SK-N-SH treated with all-trans-retinoic acid at 6 μM for 48 hours (cell line): Measurements from ENCODE around the gene ACTR10.

Experiments used
- ATAC-seq: fragments of 200-7000 bp; cut with Tn5 transposase; 3 replicates; pipeline ENCODE4 v1.9.1; 2020; ENCODE audit warnings: mild to moderate bottlenecking, moderate library complexity
- ARNTL ChIP-seq: fragments of 450-650 bp; formaldehyde crosslinking; IDR thresholded peaks from 2 replicates; pipeline ENCODE4 v1.5.0; 2020; ENCODE audit warnings: low read depth, mild to moderate bottlenecking, moderate library complexity, borderline replicate concordance
- BACH2 ChIP-seq: fragments of 250-450 bp; sonication (Bioruptor Pico); IDR thresholded peaks from 2 replicates; pipeline ENCODE4 v1.9.0; 2021; ENCODE audit warnings: mild to moderate bottlenecking, borderline replicate concordance
- CSDC2 ChIP-seq: fragments of 250-450 bp; sonication (Bioruptor Pico); IDR thresholded peaks from 2 replicates; pipeline ENCODE4 v1.5.0; 2020; ENCODE audit warnings: mild to moderate bottlenecking, moderate library complexity
- ESRRG ChIP-seq: fragments of 250-450 bp; sonication (Bioruptor Pico); IDR thresholded peaks from 2 replicates; pipeline ENCODE4 v1.6.1; 2021; ENCODE audit warnings: mild to moderate bottlenecking
- GLIS3 ChIP-seq: fragments of 250-450 bp; sonication (Bioruptor Pico); IDR thresholded peaks from 2 replicates; pipeline ENCODE4 v1.5.0; 2020; ENCODE audit warnings: mild to moderate bottlenecking, moderate library complexity
- ISL1 ChIP-seq: fragments of 250-450 bp; sonication (Bioruptor Pico); IDR thresholded peaks from 2 replicates; pipeline ENCODE4 v2.1.2; 2022; ENCODE audit warnings: mild to moderate bottlenecking, moderate library complexity
- OSR1 ChIP-seq: fragments of 250-450 bp; sonication (Bioruptor Pico); IDR thresholded peaks from 2 replicates; pipeline ENCODE4 v1.8.0; 2022; ENCODE audit warnings: moderate library complexity, mild to moderate bottlenecking, inconsistent platforms
- PPARA ChIP-seq: fragments of 250-450 bp; sonication (Bioruptor Pico); IDR thresholded peaks from 2 replicates; pipeline ENCODE4 v1.5.0; 2020; ENCODE audit warnings: mild to moderate bottlenecking, borderline replicate concordance
- RARB ChIP-seq: fragments of 250-450 bp; sonication (Bioruptor Pico); IDR thresholded peaks from 2 replicates; pipeline ENCODE4 v1.8.0; 2021; ENCODE audit warnings: mild to moderate bottlenecking, moderate library complexity
- SNAI2 ChIP-seq: fragments of 250-450 bp; sonication (Bioruptor Pico); IDR thresholded peaks from 2 replicates; pipeline ENCODE4 v1.5.0; 2020; ENCODE audit warnings: mild to moderate bottlenecking, moderate library complexity
- TCF4 ChIP-seq: fragments of 250-450 bp; sonication (Bioruptor Pico); IDR thresholded peaks from 2 replicates; pipeline ENCODE4 v1.8.0; 2021; ENCODE audit warnings: mild to moderate bottlenecking, moderate library complexity, borderline replicate concordance
- TOX ChIP-seq: fragments of 250-450 bp; sonication (Bioruptor Pico); IDR thresholded peaks from 2 replicates; pipeline ENCODE4 v1.8.0; 2021; ENCODE audit warnings: mild to moderate bottlenecking, moderate library complexity, borderline replicate concordance
- ZC3H10 ChIP-seq: fragments of 250-450 bp; sonication (Bioruptor Pico); IDR thresholded peaks from 2 replicates; pipeline ENCODE4 v1.5.1; 2021; ENCODE audit warnings: mild to moderate bottlenecking, moderate library complexity
- ZFP3 ChIP-seq: fragments of 250-450 bp; sonication (Bioruptor Pico); IDR thresholded peaks from 2 replicates; pipeline ENCODE4 v1.5.0; 2020; ENCODE audit warnings: mild to moderate bottlenecking, moderate library complexity
- ZFP30 ChIP-seq: fragments of 450-650 bp; formaldehyde crosslinking; IDR thresholded peaks from 2 replicates; pipeline ENCODE4 v1.5.0; 2022; ENCODE audit warnings: mild to moderate bottlenecking, moderate library complexity
- ZNF565 ChIP-seq: fragments of 450-650 bp; formaldehyde crosslinking; conservative IDR thresholded peaks from 2 replicates; pipeline ENCODE4 v1.5.0; 2020; ENCODE audit warnings: low read depth, mild to moderate bottlenecking, moderate library complexity
- ZNF70 ChIP-seq: fragments of 450-650 bp; formaldehyde crosslinking; IDR thresholded peaks from 2 replicates; pipeline ENCODE4 v1.5.0; 2020; ENCODE audit warnings: mild to moderate bottlenecking, moderate library complexity
- ZNF8 ChIP-seq: fragments of 450-650 bp; formaldehyde crosslinking; IDR thresholded peaks from 2 replicates; pipeline ENCODE4 v1.5.0; 2020; ENCODE audit warnings: mild to moderate bottlenecking, moderate library complexity
- TF ChIP-seq, protein P1 (sequence below): fragments of 250-450 bp; sonication (Bioruptor Pico); IDR thresholded peaks from 2 replicates; pipeline ENCODE4 v1.5.1; 2021; ENCODE audit warnings: mild to moderate bottlenecking, moderate library complexity
- TF ChIP-seq, protein P2 (sequence below): fragments of 250-450 bp; sonication (Bioruptor Pico); IDR thresholded peaks from 2 replicates; pipeline ENCODE4 v1.8.0; 2021; ENCODE audit warnings: low read depth, mild to moderate bottlenecking, moderate library complexity, borderline replicate concordance
- TF ChIP-seq, protein P3 (sequence below): fragments of 250-450 bp; sonication (Bioruptor Pico); IDR thresholded peaks from 2 replicates; pipeline ENCODE4 v1.5.0; 2020; ENCODE audit warnings: mild to moderate bottlenecking, moderate library complexity
- TF ChIP-seq, protein P4 (sequence below): fragments of 250-450 bp; sonication (Bioruptor Pico); IDR thresholded peaks from 2 replicates; pipeline ENCODE4 v1.8.0; 2020; ENCODE audit warnings: mild to moderate bottlenecking, moderate library complexity, borderline replicate concordance
- TF ChIP-seq, protein P5 (sequence below): fragments of 250-450 bp; sonication (Bioruptor Pico); IDR thresholded peaks from 2 replicates; pipeline ENCODE4 v1.5.1; 2020; ENCODE audit warnings: low read depth, mild to moderate bottlenecking, moderate library complexity

ACTR10 gene

DNA sequence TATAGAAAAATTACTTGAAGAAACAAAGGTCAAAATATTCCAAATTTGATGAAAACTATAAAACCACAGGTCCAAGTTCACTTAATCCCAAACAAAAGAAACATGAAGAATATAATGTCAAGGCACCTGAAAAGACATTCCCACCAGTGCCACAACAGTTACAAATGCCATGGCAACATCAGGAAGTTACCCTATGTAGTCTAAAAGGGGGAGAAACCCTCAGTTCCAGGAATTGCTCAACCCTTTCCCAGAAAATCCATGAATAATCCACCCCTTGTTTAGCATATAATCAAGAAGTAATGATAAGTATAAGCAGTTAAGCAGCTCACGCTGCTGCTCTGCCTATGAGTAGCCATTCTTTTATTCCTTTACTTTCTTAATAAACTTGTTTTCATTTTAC, 3.8 kb upstream of the ACTR10 start:
- no peak for ATAC-seq
- no peak for TF ChIP-seq ARNTL (CRISPR knock-in tag)
- TF ChIP-seq ESRRG (CRISPR knock-in tag): no peak
- no peak for TF ChIP-seq SNAI2 (CRISPR knock-in tag)
- no peak for TF ChIP-seq ZFP30
- TF ChIP-seq RARB: no peak
- no peak for TF ChIP-seq ZFP3 (CRISPR knock-in tag)
- no peak for TF ChIP-seq CSDC2 (CRISPR knock-in tag)
- TF ChIP-seq TOX (CRISPR knock-in tag): no peak
- TF ChIP-seq BACH2 (CRISPR knock-in tag): no peak
- TF ChIP-seq, protein P1, sequence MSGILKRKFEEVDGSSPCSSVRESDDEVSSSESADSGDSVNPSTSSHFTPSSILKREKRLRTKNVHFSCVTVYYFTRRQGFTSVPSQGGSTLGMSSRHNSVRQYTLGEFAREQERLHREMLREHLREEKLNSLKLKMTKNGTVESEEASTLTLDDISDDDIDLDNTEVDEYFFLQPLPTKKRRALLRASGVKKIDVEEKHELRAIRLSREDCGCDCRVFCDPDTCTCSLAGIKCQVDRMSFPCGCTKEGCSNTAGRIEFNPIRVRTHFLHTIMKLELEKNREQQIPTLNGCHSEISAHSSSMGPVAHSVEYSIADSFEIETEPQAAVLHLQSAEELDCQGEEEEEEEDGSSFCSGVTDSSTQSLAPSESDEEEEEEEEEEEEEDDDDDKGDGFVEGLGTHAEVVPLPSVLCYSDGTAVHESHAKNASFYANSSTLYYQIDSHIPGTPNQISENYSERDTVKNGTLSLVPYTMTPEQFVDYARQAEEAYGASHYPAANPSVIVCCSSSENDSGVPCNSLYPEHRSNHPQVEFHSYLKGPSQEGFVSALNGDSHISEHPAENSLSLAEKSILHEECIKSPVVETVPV (CRISPR knock-in tag): no peak
- TF ChIP-seq OSR1: no peak
- TF ChIP-seq ZNF565 (CRISPR knock-in tag): no peak
- no peak for TF ChIP-seq ZNF70 (CRISPR knock-in tag)
- TF ChIP-seq, protein P2, sequence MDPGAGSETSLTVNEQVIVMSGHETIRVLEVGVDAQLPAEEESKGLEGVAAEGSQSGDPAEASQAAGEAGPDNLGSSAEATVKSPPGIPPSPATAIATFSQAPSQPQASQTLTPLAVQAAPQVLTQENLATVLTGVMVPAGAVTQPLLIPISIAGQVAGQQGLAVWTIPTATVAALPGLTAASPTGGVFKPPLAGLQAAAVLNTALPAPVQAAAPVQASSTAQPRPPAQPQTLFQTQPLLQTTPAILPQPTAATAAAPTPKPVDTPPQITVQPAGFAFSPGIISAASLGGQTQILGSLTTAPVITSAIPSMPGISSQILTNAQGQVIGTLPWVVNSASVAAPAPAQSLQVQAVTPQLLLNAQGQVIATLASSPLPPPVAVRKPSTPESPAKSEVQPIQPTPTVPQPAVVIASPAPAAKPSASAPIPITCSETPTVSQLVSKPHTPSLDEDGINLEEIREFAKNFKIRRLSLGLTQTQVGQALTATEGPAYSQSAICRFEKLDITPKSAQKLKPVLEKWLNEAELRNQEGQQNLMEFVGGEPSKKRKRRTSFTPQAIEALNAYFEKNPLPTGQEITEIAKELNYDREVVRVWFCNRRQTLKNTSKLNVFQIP (CRISPR knock-in tag): no peak
- TF ChIP-seq ZNF8 (CRISPR knock-in tag): no peak

DNA sequence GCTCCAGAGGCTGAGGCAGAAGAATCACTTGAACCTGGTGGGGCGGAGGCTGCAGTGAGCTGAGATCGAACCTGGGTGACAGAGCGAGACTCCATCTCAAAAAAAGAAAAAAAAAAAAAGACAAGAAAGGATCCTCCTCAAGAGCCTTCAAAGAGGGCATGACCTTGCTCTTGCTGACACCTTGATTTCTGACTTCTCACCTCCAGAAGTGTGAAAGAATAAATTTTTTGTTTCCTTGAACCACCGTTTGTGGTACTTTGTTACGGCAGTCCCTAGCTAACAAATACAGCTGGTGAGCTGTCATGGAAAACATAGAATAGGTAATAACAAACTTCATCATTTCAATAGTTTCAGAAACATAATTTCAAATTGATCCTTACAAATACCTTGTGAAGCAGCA, 1.9 kb upstream of the ACTR10 start:
- ATAC-seq: no peak
- TF ChIP-seq, protein P3, sequence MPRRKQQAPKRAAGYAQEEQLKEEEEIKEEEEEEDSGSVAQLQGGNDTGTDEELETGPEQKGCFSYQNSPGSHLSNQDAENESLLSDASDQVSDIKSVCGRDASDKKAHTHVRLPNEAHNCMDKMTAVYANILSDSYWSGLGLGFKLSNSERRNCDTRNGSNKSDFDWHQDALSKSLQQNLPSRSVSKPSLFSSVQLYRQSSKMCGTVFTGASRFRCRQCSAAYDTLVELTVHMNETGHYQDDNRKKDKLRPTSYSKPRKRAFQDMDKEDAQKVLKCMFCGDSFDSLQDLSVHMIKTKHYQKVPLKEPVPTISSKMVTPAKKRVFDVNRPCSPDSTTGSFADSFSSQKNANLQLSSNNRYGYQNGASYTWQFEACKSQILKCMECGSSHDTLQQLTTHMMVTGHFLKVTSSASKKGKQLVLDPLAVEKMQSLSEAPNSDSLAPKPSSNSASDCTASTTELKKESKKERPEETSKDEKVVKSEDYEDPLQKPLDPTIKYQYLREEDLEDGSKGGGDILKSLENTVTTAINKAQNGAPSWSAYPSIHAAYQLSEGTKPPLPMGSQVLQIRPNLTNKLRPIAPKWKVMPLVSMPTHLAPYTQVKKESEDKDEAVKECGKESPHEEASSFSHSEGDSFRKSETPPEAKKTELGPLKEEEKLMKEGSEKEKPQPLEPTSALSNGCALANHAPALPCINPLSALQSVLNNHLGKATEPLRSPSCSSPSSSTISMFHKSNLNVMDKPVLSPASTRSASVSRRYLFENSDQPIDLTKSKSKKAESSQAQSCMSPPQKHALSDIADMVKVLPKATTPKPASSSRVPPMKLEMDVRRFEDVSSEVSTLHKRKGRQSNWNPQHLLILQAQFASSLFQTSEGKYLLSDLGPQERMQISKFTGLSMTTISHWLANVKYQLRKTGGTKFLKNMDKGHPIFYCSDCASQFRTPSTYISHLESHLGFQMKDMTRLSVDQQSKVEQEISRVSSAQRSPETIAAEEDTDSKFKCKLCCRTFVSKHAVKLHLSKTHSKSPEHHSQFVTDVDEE: no peak
- TF ChIP-seq, protein P2 (CRISPR knock-in tag): no peak
- TF ChIP-seq, protein P4, sequence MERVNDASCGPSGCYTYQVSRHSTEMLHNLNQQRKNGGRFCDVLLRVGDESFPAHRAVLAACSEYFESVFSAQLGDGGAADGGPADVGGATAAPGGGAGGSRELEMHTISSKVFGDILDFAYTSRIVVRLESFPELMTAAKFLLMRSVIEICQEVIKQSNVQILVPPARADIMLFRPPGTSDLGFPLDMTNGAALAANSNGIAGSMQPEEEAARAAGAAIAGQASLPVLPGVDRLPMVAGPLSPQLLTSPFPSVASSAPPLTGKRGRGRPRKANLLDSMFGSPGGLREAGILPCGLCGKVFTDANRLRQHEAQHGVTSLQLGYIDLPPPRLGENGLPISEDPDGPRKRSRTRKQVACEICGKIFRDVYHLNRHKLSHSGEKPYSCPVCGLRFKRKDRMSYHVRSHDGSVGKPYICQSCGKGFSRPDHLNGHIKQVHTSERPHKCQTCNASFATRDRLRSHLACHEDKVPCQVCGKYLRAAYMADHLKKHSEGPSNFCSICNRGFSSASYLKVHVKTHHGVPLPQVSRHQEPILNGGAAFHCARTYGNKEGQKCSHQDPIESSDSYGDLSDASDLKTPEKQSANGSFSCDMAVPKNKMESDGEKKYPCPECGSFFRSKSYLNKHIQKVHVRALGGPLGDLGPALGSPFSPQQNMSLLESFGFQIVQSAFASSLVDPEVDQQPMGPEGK (CRISPR knock-in tag): no peak
- TF ChIP-seq ARNTL (CRISPR knock-in tag) (no peak), TOX (CRISPR knock-in tag) (no peak), ZNF565 (CRISPR knock-in tag) (no peak), ZNF8 (CRISPR knock-in tag) (no peak), ZFP3 (CRISPR knock-in tag) (no peak), ZC3H10 (no peak), PPARA (CRISPR knock-in tag) (no peak), TCF4 (CRISPR knock-in tag) (no peak), GLIS3 (no peak), CSDC2 (CRISPR knock-in tag) (no peak), ZFP30 (no peak), ISL1 (CRISPR knock-in tag) (no peak), OSR1 (no peak)

DNA sequence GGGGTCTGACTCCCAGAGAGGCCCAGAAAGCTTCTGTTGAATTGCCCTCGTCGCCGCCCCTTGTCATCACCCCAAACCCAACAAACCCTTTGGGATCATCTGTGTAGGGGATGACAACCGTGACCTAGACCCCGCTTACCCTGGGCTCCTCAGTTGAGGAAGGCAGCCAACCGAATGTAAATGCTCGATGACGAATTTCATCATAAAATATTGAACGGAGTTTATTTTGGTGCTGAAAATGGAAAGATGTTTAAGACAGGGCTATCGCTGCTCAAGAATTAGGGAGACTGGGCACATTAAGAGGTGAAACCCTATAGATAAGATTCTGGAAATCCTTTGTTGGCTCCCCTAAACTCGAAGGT, 512 bp downstream of the ACTR10 start:
- peak; percentile 21; the same call in 1 of the 3 replicates for ATAC-seq
- no peak for TF ChIP-seq ZNF8 (CRISPR knock-in tag)
- TF ChIP-seq, protein P2 (CRISPR knock-in tag): no peak
- no peak for TF ChIP-seq ZFP30
- TF ChIP-seq PPARA (CRISPR knock-in tag): no peak
- no peak for TF ChIP-seq ARNTL (CRISPR knock-in tag)
- no peak for TF ChIP-seq BACH2 (CRISPR knock-in tag)
- TF ChIP-seq SNAI2 (CRISPR knock-in tag): no peak
- TF ChIP-seq, protein P4 (CRISPR knock-in tag): no peak
- TF ChIP-seq ESRRG (CRISPR knock-in tag): no peak
- TF ChIP-seq, protein P5, sequence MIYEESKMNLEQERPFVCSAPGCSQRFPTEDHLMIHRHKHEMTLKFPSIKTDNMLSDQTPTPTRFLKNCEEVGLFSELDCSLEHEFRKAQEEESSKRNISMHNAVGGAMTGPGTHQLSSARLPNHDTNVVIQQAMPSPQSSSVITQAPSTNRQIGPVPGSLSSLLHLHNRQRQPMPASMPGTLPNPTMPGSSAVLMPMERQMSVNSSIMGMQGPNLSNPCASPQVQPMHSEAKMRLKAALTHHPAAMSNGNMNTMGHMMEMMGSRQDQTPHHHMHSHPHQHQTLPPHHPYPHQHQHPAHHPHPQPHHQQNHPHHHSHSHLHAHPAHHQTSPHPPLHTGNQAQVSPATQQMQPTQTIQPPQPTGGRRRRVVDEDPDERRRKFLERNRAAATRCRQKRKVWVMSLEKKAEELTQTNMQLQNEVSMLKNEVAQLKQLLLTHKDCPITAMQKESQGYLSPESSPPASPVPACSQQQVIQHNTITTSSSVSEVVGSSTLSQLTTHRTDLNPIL (CRISPR knock-in tag): no peak
- no peak for TF ChIP-seq ISL1 (CRISPR knock-in tag)
- no peak for TF ChIP-seq RARB
